Endothelial cell of umbilical vein (primary cell): ENCODE results near the gene PBX2. TPM values are rescaled to one million over a fixed set of nuclear protein-coding genes. Genes with fewer than 3 reads are reported as not detected.

Experiments used
- BruUV-seq: library from RNA; stranded (reverse); fragments of 400-500 nt; replicated peaks from 2 replicates; lab custom pipeline; 2021; lab: Mats Ljungman, UMichigan
- CTCF ChIA-PET: fragments of 300-600, 350-600 bp; sonication (Branson Sonifier 250); formaldehyde crosslinking; loops from one replicate; lab custom pipeline; 2021; ENCODE audit warnings: antibody characterized with exemption, inconsistent platforms; lab: Charles Lee
- POLR2A ChIA-PET: fragments of 300-600, 350-600 bp; sonication (Branson Sonifier 250); formaldehyde crosslinking; loops from one replicate; lab custom pipeline; 2021; ENCODE audit warnings: antibody characterized with exemption, inconsistent platforms; lab: Charles Lee
- DNase-seq: peaks from one replicate; pipeline ENCODE4 v3.0.0-alpha.2; 2011; ENCODE audit warnings: low read depth, low spot score
- FAIRE-seq: peaks from 2 replicates; lab custom pipeline; 2011; peaks lifted over from hg19 to GRCh38; lab: Jason Lieb, UNC
- H2AFZ ChIP-seq: 2 replicates; pipeline ENCODE4 v1.6.0; 2012; ENCODE audit warnings: low read depth, low read length, control low read depth, inconsistent platforms
- H3K27ac ChIP-seq: 2 replicates; pipeline ENCODE4 v1.5.1; 2011; ENCODE audit warnings: low read depth, mild to moderate bottlenecking, control low read depth, low read length, moderate library complexity; ENCODE audit not compliant: insufficient read depth
- H3K27me3 ChIP-seq, 2 experiments: 2 replicates each; pipeline versions ENCODE4 v1.6.0 to v1.6.1; 2011; ENCODE audit warnings: low read length in 2 of 2, mixed read lengths in 1 of 2; ENCODE audit not compliant: control insufficient read depth in 2 of 2, insufficient read depth in 2 of 2
- H3K36me3 ChIP-seq, 2 experiments: 2 replicates in 1 of 2; 3 replicates in 1 of 2; pipeline ENCODE4 v1.5.1; 2011; ENCODE audit warnings: low read length in 2 of 2, mild to moderate bottlenecking in 1 of 2, moderate library complexity in 1 of 2; ENCODE audit not compliant: control insufficient read depth in 2 of 2, insufficient read depth in 2 of 2; ENCODE audit errors: extremely low read depth in 1 of 2
- H3K4me1 ChIP-seq: 3 replicates; pipeline ENCODE4 v1.5.1; 2011; ENCODE audit warnings: mild to moderate bottlenecking, low read length; ENCODE audit not compliant: control insufficient read depth, insufficient read depth; ENCODE audit errors: extremely low read depth
- H3K4me2 ChIP-seq: 2 replicates; pipeline ENCODE4 v1.6.1; 2011; ENCODE audit warnings: low read length, control low read depth, mixed read lengths; ENCODE audit not compliant: insufficient read depth
- H3K4me3 ChIP-seq, 3 experiments: fragments of 200-600 bp in 1 of 3; sonication (generic), shearing (Covaris generic) in 1 of 3; replicated peaks in 1 of 3; 2 replicates each; pipeline ENCODE4 v1.5.1; 2011 to 2016; ENCODE audit warnings: control low read depth in 3 of 3, low read length in 3 of 3, mild to moderate bottlenecking in 2 of 3, inconsistent platforms in 1 of 3, low read depth in 1 of 3, moderate library complexity in 1 of 3; ENCODE audit not compliant: insufficient read depth in 1 of 3
- H3K79me2 ChIP-seq: 2 replicates; pipeline ENCODE4 v1.6.0; 2012; ENCODE audit warnings: low read length, inconsistent platforms; ENCODE audit not compliant: control insufficient read depth, insufficient read depth
- H3K9ac ChIP-seq: replicated peaks from 2 replicates; pipeline ENCODE3; 2011; ENCODE audit warnings: low read length, control low read depth; ENCODE audit not compliant: insufficient read depth; ENCODE audit errors: extremely low read depth
- H3K9me1 ChIP-seq: replicated peaks from 3 replicates; pipeline ENCODE4 v1.6.0; 2011; ENCODE audit warnings: mild to moderate bottlenecking, low read length; ENCODE audit not compliant: control insufficient read depth, insufficient read depth; ENCODE audit errors: extremely low read depth
- H3K9me3 ChIP-seq: replicated peaks from 2 replicates; pipeline ENCODE4 v1.5.1; 2012; ENCODE audit warnings: low read length, inconsistent platforms; ENCODE audit not compliant: control insufficient read depth, insufficient read depth
- H4K20me1 ChIP-seq: replicated peaks from 2 replicates; pipeline ENCODE3; 2011; ENCODE audit warnings: mild to moderate bottlenecking, low read length; ENCODE audit not compliant: control insufficient read depth, insufficient read depth; ENCODE audit errors: extremely low read depth
- EZH2 ChIP-seq: IDR thresholded peaks from 2 replicates; pipeline ENCODE4 v1.6.1; 2012; ENCODE audit warnings: borderline replicate concordance, low read depth, mild to moderate bottlenecking, moderate library complexity, low read length, inconsistent platforms; ENCODE audit not compliant: severe bottlenecking
- MYC ChIP-seq: IDR thresholded peaks from one replicate; pipeline ENCODE4 v1.6.1; 2011; ENCODE audit warnings: mild to moderate bottlenecking, low read depth, low read length
- dilution Hi-C: fragments of 300-500 bp; cut with MboI; formaldehyde crosslinking; loops from one replicate; pipeline ENCODE4 v1.15.0; 2019; ENCODE audit warnings: low sequenced_read_pairs; ENCODE audit not compliant: extremely low pct_ligation_motif_present
- intact Hi-C: fragments of 100-400 bp; cut with micrococcal nuclease; formaldehyde crosslinking; loops from one replicate; pipeline ENCODE4 v1.10.0; 2022
- polyA plus RNA-seq, 4 experiments: library from polyadenylated mRNA; depleted of rRNA in 3 of 4; stranded (reverse) in 3 of 4; unstranded in 1 of 4; fragments of >200 nt; gene quantifications; 2 replicates each; pipeline versions ENCODE4 v1.2.1 to v1.2.3, GENCODE V29; 2011 to 2012; ENCODE audit warnings: missing spikeins in 1 of 4
- total RNA-seq: library from RNA; stranded (reverse); gene quantifications from 2 replicates; pipeline ENCODE4 v1.2.3, GENCODE V29; 2021

The PBX2 gene
- total and polyA plus RNA-seq, 2 donors (not counting 3 experiments of a cell fraction or from before 2014, with no cell fraction given): 82.3 to 100 TPM

- ChIA-PET CTCF (interaction anchor here (0.8 to 1.4 kb wide), 4 partner anchors 21 to 615 kb away, joined by 3 to 4 read pairs (median 4); no protein-coding TSS in a partner anchor), POLR2A (interaction anchor here (0.6 kb wide), 1 partner anchor 95 kb away, joined by 4 read pairs; the partner anchor contains the start of gene ATF6B)
- H3K9me3 ChIP-seq: no peaks in the 10 kb centered on the region
- H3K27ac ChIP-seq: peak within 1 kb of the TSS; percentile 25
- peaks cover 3 to 5% of the 10 kb centered on the region in 2 experiments for H3K36me3 ChIP-seq
- H3K9me1 ChIP-seq: no peaks in the 10 kb centered on the region
- H3K27me3 ChIP-seq: no peaks in the 10 kb centered on the region
- no peaks in the 10 kb centered on the region for H4K20me1 ChIP-seq
- BruUV-seq: TSS peak; percentile 16
- DNase-seq (peak; percentile 27), FAIRE-seq (peak; percentile 94)
- peak within 1 kb of the TSS in 2 of 3 experiments; percentile 27 to 28 for H3K4me3 ChIP-seq
- H3K79me2 ChIP-seq: peaks cover 2% of the 10 kb centered on the region
- H3K4me2 ChIP-seq: peak within 1 kb of the TSS; percentile 56
- intact Hi-C loops (no loop called here), dilution Hi-C loops (no loop called here)
- TF ChIP-seq EZH2: no peak
- peak; percentile 7 for TF ChIP-seq MYC
- H3K9ac ChIP-seq: peak within 1 kb of the TSS; percentile 1
- H3K4me1 ChIP-seq: peaks cover 25% of the 10 kb centered on the region
- H2AFZ ChIP-seq: peak within 1 kb of the TSS; percentile 58
Measured at GRCh38 chr6:32223258-32224235, 33.5 kb upstream of the PBX2 start, which contains the start of gene NOTCH4. TSS of gene NOTCH4 (minus strand) at chr6:32224067. CDS start at chr6:32223928, 139 bp downstream.
